ENCODE measurements around the gene CAPN8. TPM values are rescaled to one million over a fixed set of nuclear protein-coding genes. Genes with fewer than 3 reads are reported as not detected.

CAPN8 gene
- not detected in 2 replicates for total RNA-seq

GRCh38 chr1:223665592-223666312 lies at the start of gene CAPN8:
TSS of gene CAPN8 (minus strand) at chr1:223665701. CDS start at chr1:223665646, 55 bp downstream.
- no peak for DNase-seq (ENCODE audit: insufficient read length, low spot score, missing footprints)

DNA sequence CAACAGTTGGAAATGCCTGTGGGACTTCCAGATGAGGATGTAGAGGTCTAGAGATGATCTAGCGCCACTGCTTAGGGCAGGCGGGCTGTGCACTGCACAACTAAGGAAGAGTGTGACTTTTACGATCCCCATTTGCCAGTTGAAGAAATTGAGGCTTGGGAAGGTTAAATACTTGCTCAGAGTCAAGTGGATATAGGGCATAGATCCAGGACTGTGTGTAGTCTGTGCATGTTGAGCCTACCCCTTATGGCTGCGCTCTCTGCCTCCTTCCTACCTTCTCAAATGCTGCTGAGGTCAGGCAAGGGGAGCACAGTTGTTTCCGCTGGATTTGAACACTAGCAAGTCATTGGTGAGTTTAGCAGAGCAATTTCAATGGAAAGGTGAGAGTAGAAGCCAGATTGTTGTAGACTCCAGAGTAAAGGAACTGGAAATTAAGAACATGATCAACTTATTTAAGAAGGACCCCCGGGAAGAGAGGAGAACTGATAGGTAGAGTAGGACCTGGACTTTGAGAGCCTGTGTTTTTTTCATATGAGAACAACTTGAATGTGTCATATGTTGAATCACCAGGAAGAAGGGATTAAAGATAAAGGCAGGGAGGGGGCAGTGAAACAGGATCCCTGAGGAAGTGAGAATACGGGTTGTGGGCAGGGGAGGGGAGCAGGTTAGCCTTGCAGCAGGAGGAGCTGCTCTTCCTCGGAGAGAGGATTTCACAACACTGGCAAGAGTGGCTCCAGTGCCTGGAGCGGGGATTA lies 49.5 kb upstream of the CAPN8 start:
- H3K27me3 ChIP-seq (ENCODE audit: insufficient read depth, low read length), result no peaks in the 10 kb centered on the region
- peaks cover 80% of the 10 kb centered on the region for H3K79me2 ChIP-seq (ENCODE audit: insufficient read depth, low read length)
- H3K4me3 ChIP-seq (ENCODE audit: insufficient read depth, low read length), result peak overlapping the region; percentile 58
- H3K4me2 ChIP-seq (ENCODE audit: insufficient read depth, low read length), result peak overlapping the region; percentile 88
- no peak for TF ChIP-seq CTCF (IDR thresholded peaks at IDR 0.05; ENCODE audit: extremely low read depth, low read depth, low read length)
- H3K9me3 ChIP-seq (ENCODE audit: low read depth, low read length), result no peaks in the 10 kb centered on the region
- peak; percentile 88 for DNase-seq (ENCODE audit: insufficient read length, low spot score, missing footprints)
- H3K36me3 ChIP-seq (ENCODE audit: insufficient read depth, low read length), result peaks cover 50% of the 10 kb centered on the region
- H2AFZ ChIP-seq (ENCODE audit: low read length), result no peak overlapping the region
- H4K20me1 ChIP-seq (ENCODE audit: insufficient read depth, low read length), result peaks cover 40% of the 10 kb centered on the region
- H3K4me1 ChIP-seq (ENCODE audit: insufficient read depth, low read length), result peaks cover 65% of the 10 kb centered on the region
- H3K27ac ChIP-seq (ENCODE audit: low read depth, low read length), result peak overlapping the region; percentile 79

More at GRCh38 chr1:223665592-223666312, at the start of gene CAPN8:
- no peak for TF ChIP-seq CTCF (IDR thresholded peaks at IDR 0.05; ENCODE audit: extremely low read depth, low read depth, low read length)
- no peaks in the 10 kb centered on the region for H4K20me1 ChIP-seq (ENCODE audit: insufficient read depth, low read length)
- H3K4me3 ChIP-seq (ENCODE audit: insufficient read depth, low read length), result no peak within 1 kb of the TSS
- H3K4me1 ChIP-seq (ENCODE audit: insufficient read depth, low read length), result no peaks in the 10 kb centered on the region
- no peaks in the 10 kb centered on the region for H3K79me2 ChIP-seq (ENCODE audit: insufficient read depth, low read length)
- no peak within 1 kb of the TSS for H3K27ac ChIP-seq (ENCODE audit: low read depth, low read length)
- no peak within 1 kb of the TSS for H3K4me2 ChIP-seq (ENCODE audit: insufficient read depth, low read length)
- no peaks in the 10 kb centered on the region for H3K9me3 ChIP-seq (ENCODE audit: low read depth, low read length)
- no peak within 1 kb of the TSS for H2AFZ ChIP-seq (ENCODE audit: low read length)
- H3K27me3 ChIP-seq (ENCODE audit: insufficient read depth, low read length), result peaks cover 27% of the 10 kb centered on the region
- H3K36me3 ChIP-seq (ENCODE audit: insufficient read depth, low read length), result no peaks in the 10 kb centered on the region

DNA sequence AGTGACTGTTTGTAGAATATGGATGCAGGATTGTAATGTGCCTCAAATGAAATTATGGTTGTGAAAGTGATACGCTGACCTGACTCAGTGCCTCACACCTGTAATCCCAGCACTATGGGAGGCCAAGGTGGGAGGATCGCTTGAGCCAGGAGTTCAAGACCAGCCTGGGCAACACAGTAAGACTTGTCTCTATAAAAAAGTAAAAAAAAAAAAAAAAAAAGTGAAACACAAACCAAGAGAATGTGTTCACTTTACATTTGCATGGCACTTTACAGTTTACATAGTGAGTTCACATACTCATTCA lies 48.9 kb upstream of the CAPN8 start:
- Histone ChIP-seq H3K27me3 (ENCODE audit: insufficient read depth, low read length) (no peaks in the 10 kb centered on the region), H4K20me1 (ENCODE audit: insufficient read depth, low read length) (peaks cover 37% of the 10 kb centered on the region), H3K79me2 (ENCODE audit: insufficient read depth, low read length) (peaks cover 73% of the 10 kb centered on the region), H3K4me1 (ENCODE audit: insufficient read depth, low read length) (peaks cover 58% of the 10 kb centered on the region), H3K4me3 (ENCODE audit: insufficient read depth, low read length) (peak overlapping the region; percentile 83), H2AFZ (ENCODE audit: low read length) (no peak overlapping the region), H3K4me2 (ENCODE audit: insufficient read depth, low read length) (peak overlapping the region; percentile 88), H3K9me3 (ENCODE audit: low read depth, low read length) (no peaks in the 10 kb centered on the region), H3K36me3 (ENCODE audit: insufficient read depth, low read length) (peaks cover 43% of the 10 kb centered on the region), H3K27ac (ENCODE audit: low read depth, low read length) (peak overlapping the region; percentile 79)
- no peak for TF ChIP-seq CTCF (IDR thresholded peaks at IDR 0.05; ENCODE audit: extremely low read depth, low read depth, low read length)
- DNase-seq (ENCODE audit: insufficient read length, low spot score, missing footprints), result no peak

Data from osteoblast (primary cell).